Smooth muscle cell (in vitro differentiated cells): ENCODE measurements around the gene PINLYP. TPM values are rescaled to one million over a fixed set of nuclear protein-coding genes. Genes with fewer than 3 reads are reported as not detected.

Source experiments
- DNase-seq: peaks from one replicate; lab custom pipeline; 2025; ENCODE audit not compliant: unreplicated experiment; lab: John Stamatoyannopoulos, UW
- H2AFZ ChIP-seq: fragments of 200-600 bp; sonication (generic); 2 replicates; pipeline ENCODE4 v1.6.0; 2016; ENCODE audit warnings: antibody characterized with exemption, low read depth, mild to moderate bottlenecking
- H3F3A ChIP-seq: fragments of 200-600 bp; sonication (generic); 2 replicates; pipeline ENCODE4 v1.6.0; 2017; ENCODE audit warnings: antibody characterized with exemption, low read depth
- H3K27ac ChIP-seq: fragments of 200-600 bp; sonication (generic); 2 replicates; pipeline ENCODE4 v1.5.1; 2016; ENCODE audit warnings: low read depth, mild to moderate bottlenecking
- H3K27me3 ChIP-seq: fragments of 200-600 bp; sonication (generic); 2 replicates; pipeline ENCODE4 v1.6.1; 2016; ENCODE audit warnings: low read depth, mild to moderate bottlenecking
- H3K36me3 ChIP-seq: fragments of 200-600 bp; sonication (generic); 2 replicates; pipeline ENCODE4 v1.5.1; 2016; ENCODE audit warnings: low read depth
- H3K4me1 ChIP-seq: fragments of 200-600 bp; sonication (generic); 2 replicates; pipeline ENCODE4 v1.5.1; 2016; ENCODE audit warnings: low read depth
- H3K4me2 ChIP-seq: fragments of 200-600 bp; sonication (generic); 2 replicates; pipeline ENCODE4 v1.6.0; 2016; ENCODE audit warnings: mild to moderate bottlenecking
- H3K4me3 ChIP-seq: fragments of 200-600 bp; sonication (generic); 2 replicates; pipeline ENCODE4 v1.5.1; 2016; ENCODE audit warnings: mild to moderate bottlenecking
- H3K79me2 ChIP-seq: fragments of 200-600 bp; sonication (generic); 2 replicates; pipeline ENCODE4 v1.6.0; 2016; ENCODE audit warnings: low read depth, mild to moderate bottlenecking
- H3K9ac ChIP-seq: fragments of 200-600 bp; sonication (generic); 2 replicates; pipeline ENCODE4 v1.6.0; 2016; ENCODE audit warnings: low read depth
- H3K9me3 ChIP-seq: fragments of 200-600 bp; sonication (generic); replicated peaks from 2 replicates; pipeline ENCODE4 v1.5.1; 2016; ENCODE audit warnings: low read depth
- H4K20me1 ChIP-seq: fragments of 200-600 bp; sonication (generic); 2 replicates; pipeline ENCODE4 v1.6.0; 2016; ENCODE audit warnings: low read depth
- WGBS: methylation state at CpG from one replicate; pipeline ENCODE4 v1.1.7; 2016; ENCODE audit warnings: low lambda C conversion rate; 5-methylcytosine and 5-hydroxymethylcytosine counted together
- polyA plus RNA-seq: library from polyadenylated mRNA; unstranded; fragments of >200 nt; fragmentation: Nextera tagmentation; extraction: Ambion mirVana; gene quantifications from 2 replicates; pipeline ENCODE4 v1.2.1, GENCODE V29; 2016
- total RNA-seq: library from RNA; depleted of rRNA; stranded (reverse); fragments of >200 nt; gene quantifications from 2 replicates; pipeline ENCODE4 v1.2.3, GENCODE V29; 2014
- TF ChIP-seq, protein P1 (sequence below): fragments of 200-600 bp; sonication (generic); IDR thresholded peaks from 2 replicates; pipeline ENCODE4 v1.5.1; 2017; ENCODE audit warnings: borderline replicate concordance, mild to moderate bottlenecking, antibody characterized with exemption; ENCODE audit not compliant: insufficient read depth, poor library complexity, severe bottlenecking

The PINLYP gene
- total and polyA plus RNA-seq, 2 experiments from 2014 or later = 1.7 to 2.2 TPM

DNA sequence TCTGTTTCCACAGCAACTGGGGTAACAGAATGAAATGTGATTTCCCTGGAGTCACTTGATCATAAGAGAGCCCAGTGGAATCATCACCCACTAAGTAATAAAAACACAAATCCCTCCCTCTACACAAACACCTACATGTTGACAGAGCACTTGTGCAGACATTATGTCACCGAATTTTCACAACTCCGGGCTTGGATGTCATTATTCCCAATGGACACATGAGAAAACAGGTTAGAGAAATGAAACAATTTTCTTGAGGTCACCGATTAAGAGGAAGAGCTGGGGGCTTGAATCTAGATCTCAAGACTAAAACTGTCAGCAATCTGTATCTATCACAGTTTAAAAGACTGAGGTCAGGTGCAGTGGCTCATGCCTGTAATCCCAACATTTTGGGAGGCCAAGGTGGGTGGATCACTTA, 3.4 kb upstream of the PINLYP start:
- Histone ChIP-seq H4K20me1 (no peaks in the 10 kb centered on the region), H3K27ac (no peak overlapping the region), H3K9ac (no peak overlapping the region), H3K4me3 (no peak overlapping the region), H3K4me2 (no peak overlapping the region), H3K27me3 (no peaks in the 10 kb centered on the region), H3F3A (no peaks in the 10 kb centered on the region), H3K9me3 (no peaks in the 10 kb centered on the region), H3K4me1 (peaks cover 10% of the 10 kb centered on the region), H3K79me2 (peaks cover 15% of the 10 kb centered on the region), H2AFZ (no peak overlapping the region), H3K36me3 (no peaks in the 10 kb centered on the region)
- DNase-seq = no peak
- TF ChIP-seq, protein P1, sequence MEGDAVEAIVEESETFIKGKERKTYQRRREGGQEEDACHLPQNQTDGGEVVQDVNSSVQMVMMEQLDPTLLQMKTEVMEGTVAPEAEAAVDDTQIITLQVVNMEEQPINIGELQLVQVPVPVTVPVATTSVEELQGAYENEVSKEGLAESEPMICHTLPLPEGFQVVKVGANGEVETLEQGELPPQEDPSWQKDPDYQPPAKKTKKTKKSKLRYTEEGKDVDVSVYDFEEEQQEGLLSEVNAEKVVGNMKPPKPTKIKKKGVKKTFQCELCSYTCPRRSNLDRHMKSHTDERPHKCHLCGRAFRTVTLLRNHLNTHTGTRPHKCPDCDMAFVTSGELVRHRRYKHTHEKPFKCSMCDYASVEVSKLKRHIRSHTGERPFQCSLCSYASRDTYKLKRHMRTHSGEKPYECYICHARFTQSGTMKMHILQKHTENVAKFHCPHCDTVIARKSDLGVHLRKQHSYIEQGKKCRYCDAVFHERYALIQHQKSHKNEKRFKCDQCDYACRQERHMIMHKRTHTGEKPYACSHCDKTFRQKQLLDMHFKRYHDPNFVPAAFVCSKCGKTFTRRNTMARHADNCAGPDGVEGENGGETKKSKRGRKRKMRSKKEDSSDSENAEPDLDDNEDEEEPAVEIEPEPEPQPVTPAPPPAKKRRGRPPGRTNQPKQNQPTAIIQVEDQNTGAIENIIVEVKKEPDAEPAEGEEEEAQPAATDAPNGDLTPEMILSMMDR = no peak
- 97% methylated on average over 3 of the region's 3 CpGs for WGBS

DNA sequence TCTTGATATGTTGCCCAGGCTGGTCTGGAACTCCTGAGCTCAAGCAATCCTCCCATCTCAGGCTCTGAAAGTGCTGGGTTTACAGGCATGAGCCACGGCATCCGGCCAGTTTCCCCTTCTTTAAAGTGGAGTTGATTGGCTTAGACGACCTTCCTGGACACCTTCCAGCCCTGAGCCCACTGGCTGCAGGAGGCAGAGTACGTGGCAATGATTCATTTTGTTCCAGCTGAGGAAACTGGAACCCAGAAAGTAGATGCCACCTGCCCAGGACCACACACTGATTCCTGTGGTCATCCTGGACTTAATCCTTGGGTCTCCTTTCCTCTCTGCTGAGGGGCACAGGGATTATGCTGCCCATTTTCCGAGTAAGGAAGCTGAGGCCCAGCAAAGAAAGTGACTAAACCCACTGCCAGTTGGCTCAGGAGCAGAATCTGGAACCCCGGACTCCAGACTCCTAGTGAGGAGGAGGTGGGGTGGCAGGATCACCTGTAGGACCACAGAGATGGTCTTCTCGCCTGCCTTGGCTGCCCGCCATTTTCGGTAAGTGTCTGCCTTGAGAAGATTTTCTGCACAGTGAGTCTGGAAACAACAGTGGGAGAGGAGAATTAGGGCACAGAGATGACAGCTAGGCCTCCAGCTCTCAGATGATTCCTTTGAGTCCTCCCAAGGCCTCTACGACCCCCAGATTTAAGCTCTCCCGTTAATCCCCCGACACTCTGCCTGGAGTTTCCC, 1.0 kb upstream of the PINLYP start:
- Histone ChIP-seq H3K9ac (peak overlapping the region; percentile 98), H2AFZ (peak overlapping the region; percentile 97), H3K9me3 (no peaks in the 10 kb centered on the region), H3K4me2 (peak overlapping the region; percentile 100), H3K27ac (peak overlapping the region; percentile 89), H3F3A (no peaks in the 10 kb centered on the region), H3K4me1 (peaks cover 10% of the 10 kb centered on the region), H3K79me2 (peaks cover 15% of the 10 kb centered on the region), H3K4me3 (peak overlapping the region; percentile 94), H3K27me3 (no peaks in the 10 kb centered on the region), H3K36me3 (no peaks in the 10 kb centered on the region), H4K20me1 (no peaks in the 10 kb centered on the region)
- 61% methylated on average over 12 of the region's 12 CpGs for WGBS
- TF ChIP-seq, protein P1 = no peak
- DNase-seq = no peak

DNA sequence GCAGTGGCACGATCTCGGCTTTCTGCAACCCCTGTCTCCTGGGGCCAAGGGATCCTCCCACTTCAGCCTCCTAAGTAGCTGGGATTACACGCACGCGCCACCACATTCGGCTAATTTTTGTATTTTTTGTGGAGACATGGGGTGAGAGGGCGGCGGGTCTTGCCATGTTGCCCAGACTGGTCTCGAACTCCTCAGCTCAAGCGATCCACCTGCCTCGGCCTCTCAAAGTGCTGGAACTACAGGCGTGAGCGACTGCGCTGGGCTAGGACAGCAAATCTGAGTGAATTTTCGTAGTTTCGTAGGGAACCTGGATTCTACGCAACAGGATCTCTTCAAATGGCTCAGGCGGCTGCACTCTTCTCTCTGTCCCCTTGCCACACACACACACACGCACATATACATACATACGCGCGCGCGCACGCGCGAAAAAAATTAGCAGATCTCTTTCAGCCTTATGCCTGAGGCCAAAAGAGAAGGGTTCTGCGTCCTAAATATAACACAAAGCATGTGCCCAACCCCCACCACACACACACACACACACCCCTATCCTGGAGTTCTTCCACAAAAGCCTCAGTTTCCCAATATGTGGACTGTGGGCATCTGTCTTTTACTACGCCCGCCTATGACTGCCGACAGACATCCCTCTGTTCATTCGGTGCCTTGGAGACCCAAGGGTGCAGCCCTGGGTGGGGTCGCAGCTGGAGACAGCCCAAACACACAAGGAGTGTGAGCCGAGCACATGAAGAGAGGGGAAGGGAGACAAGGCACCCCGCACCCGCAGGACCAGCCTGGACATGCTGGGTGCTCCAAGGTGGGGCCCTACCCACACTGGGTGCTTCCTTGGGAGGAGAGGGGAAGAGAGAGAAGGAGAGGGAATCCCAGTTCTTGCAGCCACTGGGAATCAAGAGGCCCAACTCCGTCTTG, 616 bp downstream of the PINLYP start:
- Histone ChIP-seq H3K36me3 (no peaks in the 10 kb centered on the region), H4K20me1 (no peaks in the 10 kb centered on the region), H3F3A (no peaks in the 10 kb centered on the region), H3K79me2 (peaks cover 13% of the 10 kb centered on the region), H2AFZ (peak overlapping the region; percentile 94), H3K27ac (peak overlapping the region; percentile 89), H3K9ac (peak overlapping the region; percentile 75), H3K27me3 (no peaks in the 10 kb centered on the region), H3K4me1 (peaks cover 10% of the 10 kb centered on the region), H3K9me3 (no peaks in the 10 kb centered on the region), H3K4me2 (peak overlapping the region; percentile 100), H3K4me3 (peak overlapping the region; percentile 94)
- TF ChIP-seq, protein P1 = no peak
- DNase-seq = no peak
- WGBS = 75% methylated on average over 37 of the region's 37 CpGs
